GM12892 (cell line): Measurements from ENCODE around the gene OR51F1.
"Not testable (repeated sequence)": the region's sequence is repeated elsewhere in the genome, so short reads cannot be mapped to it uniquely, and the experiment has no call there.

ENCODE experiments used
- DNase-seq: peaks from one replicate; pipeline ENCODE4 v3.0.0; 2011; ENCODE audit not compliant: insufficient read length
- FAIRE-seq: peaks from 2 replicates; lab custom pipeline; 2011; peaks lifted over from hg19 to GRCh38; lab: Jason Lieb, UNC
- POLR2A ChIP-seq: IDR thresholded peaks from 2 replicates; pipeline ENCODE4 v1.6.1; 2011; ENCODE audit warnings: low read depth, low read length, control low read depth
- POLR2AphosphoS5 ChIP-seq: IDR thresholded peaks from 2 replicates; pipeline ENCODE4 v1.6.1; 2011; ENCODE audit warnings: low read depth, low read length, control low read depth
- TAF1 ChIP-seq: IDR thresholded peaks from 2 replicates; pipeline ENCODE4 v1.6.1; 2011; ENCODE audit warnings: low read depth, mild to moderate bottlenecking, control low read depth, low read length, borderline replicate concordance

Gene OR51F1

GRCh38 chr11:4740735-4741134 lies 29.0 kb downstream of the OR51F1 start:
- no peak for DNase-seq
- TF ChIP-seq TAF1 (no peak), POLR2A (no peak), POLR2AphosphoS5 (no peak)
- FAIRE-seq = no peak

DNA sequence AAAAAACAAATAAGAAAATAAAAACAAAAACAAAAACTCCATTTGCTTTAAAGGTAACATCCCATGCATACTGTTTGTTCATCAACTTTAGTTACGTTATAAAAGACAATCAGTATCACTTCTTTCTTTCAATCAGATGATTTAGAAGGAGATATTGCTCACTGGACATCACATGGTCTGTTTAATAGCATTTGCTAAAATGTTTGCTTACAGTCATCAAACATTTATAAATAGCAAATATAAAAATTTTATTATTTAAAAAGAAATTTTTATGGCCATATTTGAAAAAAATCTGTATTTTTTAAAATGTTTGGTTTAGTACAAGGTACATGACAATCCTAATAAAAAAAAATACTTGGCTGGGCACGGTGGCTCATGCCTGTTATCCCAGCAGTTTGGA lies 42.6 kb downstream of the OR51F1 start:
- TF ChIP-seq POLR2AphosphoS5 (no peak), TAF1 (no peak), POLR2A (no peak)
- no peak for FAIRE-seq
- no peak for DNase-seq

DNA sequence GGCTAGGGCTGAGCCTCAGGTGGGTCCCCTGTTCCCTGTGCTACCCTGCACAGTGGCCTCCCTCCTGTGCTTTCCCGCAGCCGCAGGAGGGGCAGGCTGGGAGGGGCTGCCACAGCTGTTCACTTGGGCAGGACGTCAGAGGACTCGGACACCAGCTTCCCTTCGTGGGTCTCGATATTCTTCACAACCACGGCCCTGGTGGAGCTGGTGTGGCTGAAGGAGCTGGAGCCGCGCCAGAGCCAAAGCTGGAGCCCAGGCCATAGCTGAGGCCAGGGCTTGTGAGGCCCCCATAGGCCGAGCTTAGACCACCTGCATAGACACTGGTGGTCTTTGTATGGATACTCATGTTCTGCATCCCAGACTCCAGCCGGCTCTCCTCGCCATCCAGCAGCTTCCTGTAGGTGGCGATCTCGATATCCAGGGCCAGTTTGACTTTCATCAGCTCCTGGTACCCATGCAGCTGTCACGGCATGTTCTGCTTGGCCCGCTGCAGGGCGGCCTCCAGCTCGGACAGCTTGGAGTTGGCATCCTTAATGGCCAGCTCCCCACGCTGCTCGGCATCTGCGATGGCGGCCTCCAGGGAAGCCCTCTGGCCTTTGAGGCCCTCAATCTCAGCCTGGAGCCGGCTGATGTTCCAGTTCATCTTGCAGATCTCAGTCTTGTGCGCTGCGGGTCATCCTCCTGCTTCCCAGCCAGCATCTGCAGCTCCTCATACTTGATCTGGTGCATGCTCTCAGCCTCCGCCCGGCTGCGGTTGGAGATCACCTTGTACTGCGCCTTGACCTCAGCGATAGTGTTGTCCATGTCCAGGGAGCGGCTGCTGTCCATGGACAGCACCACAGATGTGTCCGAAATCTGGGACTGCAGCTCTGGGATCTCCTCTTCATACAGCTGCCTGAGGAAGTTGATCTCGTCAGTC lies 46.9 kb downstream of the OR51F1 start:
- peak; percentile 9 for FAIRE-seq

More for the DNA sequence above, 46.9 kb downstream of the OR51F1 start:
- DNase-seq = not testable (repeated sequence)
